IMR-90 (cell line): ENCODE measurements around the gene HOXD10. TPM values are rescaled to one million over a fixed set of nuclear protein-coding genes. Genes with fewer than 3 reads are reported as not detected.

ENCODE experiments used
- ATAC-seq: fragments of 200-7000 bp; cut with Tn5 transposase; 2 replicates; pipeline ENCODE4 v1.9.1; 2020; ENCODE audit warnings: low read depth, mild to moderate bottlenecking, moderate library complexity
- BruUV-seq: library from RNA; stranded (reverse); fragments of 400-500 nt; replicated peaks from 2 replicates; lab custom pipeline; 2021; lab: Mats Ljungman, UMichigan
- CTCF ChIA-PET: fragments of 300-600 bp; formaldehyde crosslinking; extraction: SDS; loops from one replicate; lab custom pipeline; 2021; ENCODE audit warnings: antibody characterized with exemption; lab: Yijun Ruan, JAX
- POLR2A ChIA-PET: fragments of 300-600 bp; sonication (Branson Sonifier 250); formaldehyde crosslinking; loops from one replicate; lab custom pipeline; 2022; ENCODE audit warnings: antibody characterized with exemption; ENCODE audit not compliant: unreplicated experiment; lab: Charles Lee
- DNase-seq: peaks from one replicate; pipeline ENCODE4 v3.0.0; 2013
- H2AFZ ChIP-seq: replicated peaks from 2 replicates; pipeline ENCODE3; 2013; ENCODE audit warnings: low read length, mild to moderate bottlenecking; ENCODE audit not compliant: poor library complexity
- H2AK5ac ChIP-seq: 2 replicates; pipeline ENCODE4 v1.6.1; 2013; ENCODE audit warnings: low read depth, low read length, inconsistent platforms
- H2AK9ac ChIP-seq: replicated peaks from 2 replicates; pipeline ENCODE3; 2013; ENCODE audit warnings: mild to moderate bottlenecking, low read depth, low read length, moderate library complexity; ENCODE audit not compliant: poor library complexity
- H2BK120ac ChIP-seq: 2 replicates; pipeline ENCODE4 v1.6.1; 2013; ENCODE audit warnings: low read depth, low read length, inconsistent platforms
- H2BK15ac ChIP-seq: 3 replicates; pipeline ENCODE4 v1.6.1; 2013; ENCODE audit warnings: low read depth, low read length, inconsistent platforms
- H2BK20ac ChIP-seq: 2 replicates; pipeline ENCODE4 v1.6.1; 2013; ENCODE audit warnings: low read depth, mild to moderate bottlenecking, inconsistent platforms, low read length, moderate library complexity
- H2BK5ac ChIP-seq: 2 replicates; pipeline ENCODE4 v1.6.1; 2013; ENCODE audit warnings: mild to moderate bottlenecking, low read depth, low read length, inconsistent platforms; ENCODE audit not compliant: poor library complexity, severe bottlenecking
- H3K14ac ChIP-seq: replicated peaks from 2 replicates; pipeline ENCODE4 v1.6.1; 2013; ENCODE audit warnings: low read depth, low read length, inconsistent platforms
- H3K18ac ChIP-seq: 2 replicates; pipeline ENCODE4 v1.6.1; 2013; ENCODE audit warnings: low read depth, low read length, control low read depth
- H3K23ac ChIP-seq: 2 replicates; pipeline ENCODE4 v1.6.1; 2013; ENCODE audit warnings: low read depth, low read length, inconsistent platforms
- H3K27ac ChIP-seq: 2 replicates; pipeline ENCODE4 v1.5.1; 2013; ENCODE audit warnings: mild to moderate bottlenecking, control low read depth, low read length; ENCODE audit not compliant: insufficient read depth
- H3K27me3 ChIP-seq: 2 replicates; pipeline ENCODE4 v1.6.1; 2013; ENCODE audit warnings: low read length; ENCODE audit not compliant: control insufficient read depth, insufficient read depth
- H3K36me3 ChIP-seq: 2 replicates; pipeline ENCODE4 v1.6.1; 2013; ENCODE audit warnings: low read length, mixed read lengths; ENCODE audit not compliant: control insufficient read depth, insufficient read depth
- H3K4ac ChIP-seq: 2 replicates; pipeline ENCODE4 v1.6.1; 2013; ENCODE audit warnings: low read depth, low read length, inconsistent platforms
- H3K4me1 ChIP-seq: 2 replicates; pipeline ENCODE4 v1.6.1; 2013; ENCODE audit warnings: low read length, mixed read lengths; ENCODE audit not compliant: control insufficient read depth, insufficient read depth
- H3K4me2 ChIP-seq: 2 replicates; pipeline ENCODE4 v1.6.1; 2013; ENCODE audit warnings: low read depth, mild to moderate bottlenecking, control low read depth, low read length, moderate library complexity
- H3K4me3 ChIP-seq: 2 replicates; pipeline ENCODE4 v1.5.1; 2013; ENCODE audit warnings: low read depth, mild to moderate bottlenecking, control low read depth, low read length, moderate library complexity; ENCODE audit not compliant: insufficient read depth
- H3K56ac ChIP-seq: 2 replicates; pipeline ENCODE4 v1.6.1; 2013; ENCODE audit warnings: low read length, inconsistent platforms; ENCODE audit not compliant: insufficient read depth; ENCODE audit errors: extremely low read depth
- H3K79me1 ChIP-seq, 2 experiments: 2 replicates each; pipeline ENCODE4 v1.6.1; 2013; ENCODE audit warnings: low read length in 2 of 2, inconsistent platforms in 1 of 2, low read depth in 1 of 2
- H3K9ac ChIP-seq: 2 replicates; pipeline ENCODE4 v1.6.1; 2013; ENCODE audit warnings: low read depth, low read length, control low read depth
- H3K9me1 ChIP-seq: 2 replicates; pipeline ENCODE4 v1.6.1; 2013; ENCODE audit warnings: low read length, inconsistent platforms; ENCODE audit not compliant: insufficient read depth
- H3K9me3 ChIP-seq: 2 replicates; pipeline ENCODE4 v1.6.1; 2013; ENCODE audit warnings: low read length; ENCODE audit not compliant: control insufficient read depth, insufficient read depth
- H4K20me1 ChIP-seq: 2 replicates; pipeline ENCODE4 v1.6.1; 2013; ENCODE audit warnings: low read length, inconsistent platforms; ENCODE audit not compliant: insufficient read depth
- H4K5ac ChIP-seq: 2 replicates; pipeline ENCODE4 v1.6.1; 2013; ENCODE audit warnings: mild to moderate bottlenecking, low read depth, low read length, control low read depth
- H4K8ac ChIP-seq, 2 experiments: 2 replicates each; pipeline ENCODE4 v1.6.1; 2013; ENCODE audit warnings: low read depth in 2 of 2, low read length in 2 of 2, control low read depth in 1 of 2, inconsistent platforms in 1 of 2
- H4K91ac ChIP-seq: 2 replicates; pipeline ENCODE4 v1.6.1; 2013; ENCODE audit warnings: low read depth, low read length, inconsistent platforms; ENCODE audit not compliant: insufficient read depth
- CHD1 ChIP-seq: IDR thresholded peaks from 2 replicates; pipeline ENCODE4 v1.6.1; 2012; ENCODE audit warnings: low read depth, low read length, improper control_type of control experiment
- ELK1 ChIP-seq: fragments of 150-350 bp; IDR thresholded peaks from 2 replicates; pipeline ENCODE4 v1.6.1; 2016; ENCODE audit warnings: low read depth, mild to moderate bottlenecking, low read length, moderate library complexity, borderline replicate concordance
- FOS ChIP-seq: fragments of 150-350 bp; IDR thresholded peaks from 2 replicates; pipeline ENCODE4 v1.6.1; 2016; ENCODE audit warnings: low read depth, low read length
- POLR2A ChIP-seq: IDR thresholded peaks from 2 replicates; pipeline ENCODE4 v1.6.1; 2012; ENCODE audit warnings: mild to moderate bottlenecking, low read depth, low read length
- USF2 ChIP-seq: fragments of 150-350 bp; IDR thresholded peaks from 2 replicates; pipeline ENCODE4 v1.6.1; 2017; ENCODE audit warnings: mild to moderate bottlenecking, antibody characterized with exemption, low read length, low read depth
- WGBS, 2 experiments: methylation state at CpG; one replicate each; pipeline versions ENCODE4 v1.1.5 to v1.1.7; 2013; ENCODE audit warnings: missing lambda C conversion rate in 2 of 2; ENCODE audit not compliant: insufficient read length in 1 of 2; ENCODE audit errors: extremely low coverage in 2 of 2; 5-methylcytosine and 5-hydroxymethylcytosine counted together
- dilution Hi-C: fragments of 300-500 bp; cut with HindIII; formaldehyde crosslinking; loops from one replicate; pipeline ENCODE4 v1.14.3; 2018; ENCODE audit warnings: low sequenced_read_pairs; ENCODE audit not compliant: unreplicated experiment
- in situ Hi-C: fragments of 300-500 bp; cut with MboI; formaldehyde crosslinking; loops from 3 replicates; pipeline ENCODE4 v1.14.3; 2019; ENCODE audit warnings: low sequenced_read_pairs, inconsistent platforms, mixed read lengths
- intact Hi-C: fragments of 100-400 bp; cut with micrococcal nuclease; formaldehyde crosslinking; loops from 2 replicates; pipeline ENCODE4 v1.10.0; 2022
- polyA plus RNA-seq, 3 experiments: library from polyadenylated mRNA; depleted of rRNA; stranded (reverse); fragments of >200 nt; gene quantifications; 2 replicates each; pipeline ENCODE4 v1.2.3, GENCODE V29; 2012; ENCODE audit warnings: low replicate concordance in 1 of 3
- total RNA-seq: library from RNA; depleted of rRNA; stranded (reverse); fragments of >200 nt; gene quantifications from 2 replicates; pipeline ENCODE4 v1.2.3, GENCODE V29; 2012

HOXD10 gene
- total and polyA plus RNA-seq, 2 of the 4 experiments (the other 2 are of a cell fraction) = not detected

GRCh38 chr2:176100547-176101140, 15.9 kb upstream of the HOXD10 start:
- H3K4me2 ChIP-seq = no peak overlapping the region
- no peak overlapping the region for H3K18ac ChIP-seq
- H3K23ac ChIP-seq = no peak overlapping the region
- no peak overlapping the region for H2BK5ac ChIP-seq
- peaks cover 3% of the 10 kb centered on the region; the same call in 1 of the 2 replicates for H3K4me1 ChIP-seq
- H2BK120ac ChIP-seq = no peak overlapping the region
- no peak overlapping the region for H2AFZ ChIP-seq
- no peaks in the 10 kb centered on the region for H3K36me3 ChIP-seq
- dilution Hi-C loops = no loop called here
- ATAC-seq (no peak), DNase-seq (no peak)
- H3K9me3 ChIP-seq = peaks cover 1% of the 10 kb centered on the region; the same call in 1 of the 2 replicates
- TF ChIP-seq FOS = no peak
- no peak for TF ChIP-seq CHD1
- no peak for TF ChIP-seq POLR2A
- TF ChIP-seq ELK1 = no peak
- TF ChIP-seq USF2 = no peak
- no peak overlapping the region for H3K27ac ChIP-seq
- H2BK15ac ChIP-seq = no peak overlapping the region
- H4K5ac ChIP-seq = no peak overlapping the region
- H3K27me3 ChIP-seq = peaks cover 95% of the 10 kb centered on the region
- no peak overlapping the region for H3K9ac ChIP-seq
- H4K8ac ChIP-seq = no peak overlapping the region
- BruUV-seq = no TSS peak
- POLR2A ChIA-PET = no interaction called here
- H4K91ac ChIP-seq = no peak overlapping the region
- no peak overlapping the region for H3K14ac ChIP-seq
- H3K9me1 ChIP-seq = no peaks in the 10 kb centered on the region
- no peak overlapping the region for H3K4me3 ChIP-seq
- in situ Hi-C loops = no loop called here
- no peak overlapping the region for H2AK5ac ChIP-seq
- no peak overlapping the region for H3K56ac ChIP-seq
- CTCF ChIA-PET = no interaction called here
- no peaks in the 10 kb centered on the region for H3K79me1 ChIP-seq
- intact Hi-C loops = no loop called here
- no peak overlapping the region for H2BK20ac ChIP-seq
- no peak overlapping the region for H2AK9ac ChIP-seq
- H3K4ac ChIP-seq = no peak overlapping the region
- no peaks in the 10 kb centered on the region for H4K20me1 ChIP-seq
- 11% methylated on average over 22 of the region's 28 CpGs; no CpG with 5 or more reads in 1 of the 2 experiments for WGBS, 2 experiments
